ENCODE data around the gene C1orf174.
"Not testable (repeated sequence)": the region's sequence is repeated elsewhere in the genome, so short reads cannot be mapped to it uniquely, and the experiment has no call there.

The C1orf174 gene

GRCh38 chr1:3925762-3926161 is 25.7 kb upstream of the C1orf174 start:
- DNase-seq (ENCODE audit: low spot score): no peak

GRCh38 chr1:3925256-3925655 is 25.2 kb upstream of the C1orf174 start:
- DNase-seq (ENCODE audit: low spot score): no peak

GRCh38 chr1:3924825-3925220 is 24.8 kb upstream of the C1orf174 start:
- DNase-seq (ENCODE audit: low spot score): no peak

- DNase-seq (ENCODE audit: low spot score): no peak
These were observed 24.2 kb upstream of the C1orf174 start for GRCh38 chr1:3924186-3924824.

GRCh38 chr1:3923378-3924185 is 23.5 kb upstream of the C1orf174 start:
- DNase-seq (ENCODE audit: low spot score): no peak

GRCh38 chr1:3922851-3923250 is 22.8 kb upstream of the C1orf174 start:
- no peak for DNase-seq (ENCODE audit: low spot score)

- DNase-seq (ENCODE audit: low spot score): peak; percentile 75
These were observed 22.2 kb upstream of the C1orf174 start for GRCh38 chr1:3922201-3922725.

GRCh38 chr1:3921765-3922164 is 21.7 kb upstream of the C1orf174 start:
- no peak for DNase-seq (ENCODE audit: low spot score)

GRCh38 chr1:3919706-3920105 is 19.6 kb upstream of the C1orf174 start:
- DNase-seq (ENCODE audit: low spot score): no peak

GRCh38 chr1:3918966-3919611 is 19.0 kb upstream of the C1orf174 start:
- no peak for DNase-seq (ENCODE audit: low spot score)

- DNase-seq (ENCODE audit: low spot score): not testable (repeated sequence)
These were observed 18.3 kb upstream of the C1orf174 start for GRCh38 chr1:3918359-3918758.

GRCh38 chr1:3917761-3918160 is 17.7 kb upstream of the C1orf174 start:
- no peak for DNase-seq (ENCODE audit: low spot score)

GRCh38 chr1:3915551-3916121 is 15.6 kb upstream of the C1orf174 start:
- DNase-seq (ENCODE audit: low spot score): no peak

- DNase-seq (ENCODE audit: low spot score): no peak
These were observed 14.8 kb upstream of the C1orf174 start for GRCh38 chr1:3914911-3915310.

GRCh38 chr1:3914331-3914851 is 14.3 kb upstream of the C1orf174 start:
- DNase-seq (ENCODE audit: low spot score): no peak

- DNase-seq (ENCODE audit: low spot score): no peak
These were observed 13.0 kb upstream of the C1orf174 start for GRCh38 chr1:3912809-3913685.

GRCh38 chr1:3911981-3912808 is 12.1 kb upstream of the C1orf174 start:
- DNase-seq (ENCODE audit: low spot score): no peak

- DNase-seq (ENCODE audit: low spot score): peak; percentile 88
These were observed 11.1 kb upstream of the C1orf174 start for GRCh38 chr1:3910857-3911845.

Data from NAMALWA (cell line).